ENCODE measurements around the gene EXOSC6.
"Not testable (repeated sequence)": the region's sequence is repeated elsewhere in the genome, so short reads cannot be mapped to it uniquely, and the experiment has no call there.

Gene EXOSC6

GRCh38 chr16:70267516-70267915 is 15.8 kb upstream of the EXOSC6 start:
- Mint-ChIP-seq H3K27ac (no peak overlapping the region), H3K4me1 (no peaks in the 10 kb centered on the region)

DNA sequence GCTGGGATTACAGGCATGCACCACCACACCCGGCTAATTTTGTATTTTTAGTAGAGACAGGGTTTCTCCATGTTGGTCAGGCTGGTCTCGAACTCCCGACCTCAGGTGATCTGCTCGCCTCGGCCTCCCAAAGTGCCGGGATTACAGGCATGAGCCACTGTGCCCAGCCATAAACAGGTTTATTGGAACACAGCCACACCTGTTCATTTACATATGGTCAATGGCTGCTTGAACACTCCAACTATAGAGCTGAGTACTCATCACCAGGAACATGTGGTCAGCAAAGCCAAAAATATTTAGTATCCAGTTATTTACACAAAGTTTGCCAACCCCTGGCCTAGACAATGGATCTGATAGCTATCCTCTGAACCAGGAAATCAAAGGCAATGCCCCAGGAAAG is 8.2 kb upstream of the EXOSC6 start:
- not testable (repeated sequence) for H3K4me1 Mint-ChIP-seq, H3K27me3 Mint-ChIP-seq, H3K36me3 Mint-ChIP-seq, H3K27ac Mint-ChIP-seq, H3K4me3 Mint-ChIP-seq, H3K9me3 Mint-ChIP-seq

More at GRCh38 chr16:70267516-70267915, 15.8 kb upstream of the EXOSC6 start:
- no peaks in the 10 kb centered on the region for H3K27me3 Mint-ChIP-seq
- H3K4me3 Mint-ChIP-seq, result no peak overlapping the region
- peaks cover 11% of the 10 kb centered on the region for H3K36me3 Mint-ChIP-seq
- H3K9me3 Mint-ChIP-seq, result no peaks in the 10 kb centered on the region

- H3K9me3 Mint-ChIP-seq, result no peaks in the 10 kb centered on the region
- H3K27me3 Mint-ChIP-seq, result no peaks in the 10 kb centered on the region
- H3K4me3 Mint-ChIP-seq, result no peak overlapping the region
- H3K4me1 Mint-ChIP-seq, result no peaks in the 10 kb centered on the region
- H3K36me3 Mint-ChIP-seq, result peaks cover 4% of the 10 kb centered on the region
- no peak overlapping the region for H3K27ac Mint-ChIP-seq
Observed at GRCh38 chr16:70258946-70259345, 7.2 kb upstream of the EXOSC6 start.

GRCh38 chr16:70258065-70258464 is 6.3 kb upstream of the EXOSC6 start:
- Mint-ChIP-seq H3K4me1 (no peaks in the 10 kb centered on the region), H3K36me3 (peaks cover 4% of the 10 kb centered on the region), H3K9me3 (no peaks in the 10 kb centered on the region), H3K27me3 (no peaks in the 10 kb centered on the region), H3K27ac (no peak overlapping the region), H3K4me3 (no peak overlapping the region)

- no peaks in the 10 kb centered on the region for H3K27me3 Mint-ChIP-seq
- no peaks in the 10 kb centered on the region for H3K9me3 Mint-ChIP-seq
- no peak overlapping the region for H3K27ac Mint-ChIP-seq
- H3K36me3 Mint-ChIP-seq, result peaks cover 2% of the 10 kb centered on the region
- H3K4me1 Mint-ChIP-seq, result no peaks in the 10 kb centered on the region
- H3K4me3 Mint-ChIP-seq, result no peak overlapping the region
Observed at GRCh38 chr16:70257391-70257790, 5.7 kb upstream of the EXOSC6 start.

GRCh38 chr16:70255574-70255973 is 3.8 kb upstream of the EXOSC6 start:
- no peak overlapping the region for H3K4me3 Mint-ChIP-seq
- H3K4me1 Mint-ChIP-seq, result no peaks in the 10 kb centered on the region
- H3K36me3 Mint-ChIP-seq, result no peaks in the 10 kb centered on the region
- H3K27me3 Mint-ChIP-seq, result no peaks in the 10 kb centered on the region
- H3K9me3 Mint-ChIP-seq, result no peaks in the 10 kb centered on the region
- H3K27ac Mint-ChIP-seq, result no peak overlapping the region

GRCh38 chr16:70254965-70255286 is 3.2 kb upstream of the EXOSC6 start:
- no peaks in the 10 kb centered on the region for H3K36me3 Mint-ChIP-seq
- no peak overlapping the region for H3K4me3 Mint-ChIP-seq
- no peak overlapping the region for H3K27ac Mint-ChIP-seq
- H3K9me3 Mint-ChIP-seq, result no peaks in the 10 kb centered on the region
- no peaks in the 10 kb centered on the region for H3K27me3 Mint-ChIP-seq
- no peaks in the 10 kb centered on the region for H3K4me1 Mint-ChIP-seq

DNA sequence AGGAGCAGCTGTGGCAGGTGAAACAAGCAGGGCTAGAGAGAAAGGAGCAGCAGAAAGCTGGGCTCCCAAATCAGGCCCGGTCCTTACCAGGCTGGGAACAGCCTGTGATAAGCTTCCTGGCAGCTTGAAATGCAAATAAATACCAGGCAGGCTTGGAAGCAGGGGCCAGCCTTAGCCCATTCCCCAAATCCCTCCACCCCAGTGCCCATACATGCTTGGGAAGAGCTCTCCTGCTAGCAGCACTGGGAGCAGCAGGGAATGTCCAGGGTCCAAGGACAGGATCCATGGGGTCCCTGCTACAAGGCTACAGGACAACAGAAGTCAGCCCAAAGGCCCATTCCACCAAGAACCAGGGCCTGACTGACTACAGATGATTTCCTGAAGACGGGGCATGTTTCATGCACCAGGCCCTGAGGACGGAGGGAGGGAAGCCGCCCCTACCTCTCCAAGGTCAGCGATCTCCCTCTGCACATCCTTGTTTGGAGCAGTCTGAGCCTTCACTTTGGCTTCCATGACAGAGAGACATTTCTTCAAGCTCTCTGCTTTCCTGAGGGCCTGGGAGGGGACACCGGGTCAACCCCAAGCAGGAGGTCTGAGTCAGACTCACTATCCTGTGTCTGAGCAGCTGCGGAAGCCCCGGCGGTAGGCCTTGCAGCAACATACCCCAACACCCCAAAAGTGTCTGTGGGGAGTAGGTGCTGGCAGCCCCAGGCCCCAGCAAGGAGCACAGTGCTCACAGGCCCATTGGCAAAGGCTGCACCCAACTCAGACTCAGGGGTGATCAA is 2.6 kb upstream of the EXOSC6 start:
- peaks cover 1% of the 10 kb centered on the region for H3K36me3 Mint-ChIP-seq
- no peaks in the 10 kb centered on the region for H3K9me3 Mint-ChIP-seq
- peaks cover 3% of the 10 kb centered on the region for H3K4me1 Mint-ChIP-seq
- no peak overlapping the region for H3K27ac Mint-ChIP-seq
- no peaks in the 10 kb centered on the region for H3K27me3 Mint-ChIP-seq
- no peak overlapping the region for H3K4me3 Mint-ChIP-seq

DNA sequence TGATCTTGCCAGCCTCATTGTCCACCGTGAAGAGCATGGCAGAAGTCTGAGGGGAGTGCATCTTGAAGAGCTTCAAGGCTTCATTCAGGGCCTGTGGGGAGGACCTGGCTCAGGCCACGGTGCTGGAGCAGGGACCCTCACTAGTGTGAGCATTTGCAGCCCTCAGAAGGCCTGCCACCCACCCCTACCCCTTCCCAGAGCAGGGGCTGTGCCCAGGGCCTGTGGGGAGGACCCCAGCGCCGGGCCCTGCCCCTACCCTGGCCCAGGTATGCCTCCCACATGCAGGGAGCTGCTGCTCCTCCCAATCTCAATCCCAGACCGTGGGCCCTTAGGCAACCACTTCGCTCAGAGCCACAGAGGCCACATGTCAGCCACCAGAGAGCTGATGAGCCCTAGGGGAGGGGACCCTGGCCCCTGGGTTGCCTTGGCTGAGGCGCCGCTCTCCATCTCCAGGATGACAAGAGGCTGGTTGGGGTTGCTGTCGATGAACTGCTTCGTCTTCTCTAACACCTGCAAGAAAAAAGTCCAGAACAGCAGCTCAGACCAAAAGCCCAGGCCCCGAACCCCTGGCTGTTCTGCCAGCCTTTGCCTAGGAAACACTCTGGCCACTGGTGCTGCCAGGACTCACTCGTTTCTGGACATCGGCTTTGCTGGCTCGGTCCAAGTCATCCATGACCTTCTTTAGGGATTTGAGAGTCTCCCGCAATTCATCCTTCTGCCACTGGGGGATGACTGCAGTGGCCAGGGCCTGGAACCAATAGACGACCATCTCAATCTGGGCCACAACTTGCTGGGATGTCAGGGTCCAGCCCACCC is 1.8 kb upstream of the EXOSC6 start:
- Mint-ChIP-seq H3K36me3 (peaks cover 1% of the 10 kb centered on the region), H3K4me3 (no peak overlapping the region), H3K4me1 (peaks cover 8% of the 10 kb centered on the region), H3K27me3 (no peaks in the 10 kb centered on the region), H3K9me3 (no peaks in the 10 kb centered on the region), H3K27ac (no peak overlapping the region)

GRCh38 chr16:70252355-70252988 is 732 bp upstream of the EXOSC6 start:
- Mint-ChIP-seq H3K9me3 (no peaks in the 10 kb centered on the region), H3K36me3 (peaks cover 1% of the 10 kb centered on the region), H3K4me3 (no peak overlapping the region), H3K4me1 (peaks cover 12% of the 10 kb centered on the region), H3K27ac (no peak overlapping the region), H3K27me3 (no peaks in the 10 kb centered on the region)

- Mint-ChIP-seq H3K36me3 (peaks cover 1% of the 10 kb centered on the region), H3K27ac (peak overlapping the region; percentile 79), H3K4me1 (peaks cover 22% of the 10 kb centered on the region), H3K27me3 (no peaks in the 10 kb centered on the region), H3K9me3 (no peaks in the 10 kb centered on the region), H3K4me3 (peak overlapping the region; percentile 88)
Observed at GRCh38 chr16:70250748-70251628, 752 bp downstream of the EXOSC6 start.

GRCh38 chr16:70249697-70250096 is 2.0 kb downstream of the EXOSC6 start:
- not testable (repeated sequence) for H3K27me3 Mint-ChIP-seq, H3K9me3 Mint-ChIP-seq, H3K36me3 Mint-ChIP-seq
- peak overlapping the region; percentile 88 for H3K4me3 Mint-ChIP-seq
- peak overlapping the region; percentile 77 for H3K27ac Mint-ChIP-seq
- H3K4me1 Mint-ChIP-seq, result peaks cover 26% of the 10 kb centered on the region

DNA sequence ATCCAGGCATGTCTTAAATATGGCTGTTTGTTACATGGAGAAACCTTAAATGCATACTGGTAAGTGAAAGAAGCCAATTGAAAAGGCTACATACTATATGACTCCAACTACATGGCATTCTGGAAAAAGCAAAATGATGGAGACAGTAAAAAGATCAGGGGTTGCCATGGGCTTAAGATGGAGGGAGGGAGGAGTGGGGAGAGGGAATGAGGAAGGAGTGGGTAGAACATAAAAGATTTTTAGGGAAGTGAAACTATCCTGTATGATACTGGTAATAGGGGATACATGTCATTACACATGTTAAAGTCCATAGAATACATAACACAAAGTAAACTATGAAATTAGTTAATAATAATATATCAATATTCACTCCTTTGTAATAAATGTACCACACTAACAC is 13.0 kb downstream of the EXOSC6 start:
- H3K36me3 Mint-ChIP-seq, H3K27me3 Mint-ChIP-seq, H3K4me3 Mint-ChIP-seq, H3K27ac Mint-ChIP-seq, H3K9me3 Mint-ChIP-seq: not testable (repeated sequence)
- H3K4me1 Mint-ChIP-seq, result peaks cover 15% of the 10 kb centered on the region

- not testable (repeated sequence) for H3K27ac Mint-ChIP-seq, H3K36me3 Mint-ChIP-seq, H3K27me3 Mint-ChIP-seq
Observed at GRCh38 chr16:70231831-70232230, 19.9 kb downstream of the EXOSC6 start.

GRCh38 chr16:70226024-70226423 is 25.7 kb downstream of the EXOSC6 start:
- not testable (repeated sequence) for H3K9me3 Mint-ChIP-seq, H3K4me3 Mint-ChIP-seq, H3K27me3 Mint-ChIP-seq, H3K36me3 Mint-ChIP-seq, H3K27ac Mint-ChIP-seq, H3K4me1 Mint-ChIP-seq

More at GRCh38 chr16:70231831-70232230, 19.9 kb downstream of the EXOSC6 start:
- H3K4me3 Mint-ChIP-seq, H3K9me3 Mint-ChIP-seq, H3K4me1 Mint-ChIP-seq: not testable (repeated sequence)
